ENCODE results near the gene SH2D7. TPM values are rescaled to one million over a fixed set of nuclear protein-coding genes. Genes with fewer than 3 reads are reported as not detected.

SH2D7 gene
- total RNA-seq, 1 donor from 2014 or later, result not detected

- TF ChIP-seq EZH2 (IDR thresholded peaks at IDR 0.05) (no peak), EZH2phosphoT487 (IDR thresholded peaks at IDR 0.05) (no peak)
- TF ChIP-seq, protein P1, sequence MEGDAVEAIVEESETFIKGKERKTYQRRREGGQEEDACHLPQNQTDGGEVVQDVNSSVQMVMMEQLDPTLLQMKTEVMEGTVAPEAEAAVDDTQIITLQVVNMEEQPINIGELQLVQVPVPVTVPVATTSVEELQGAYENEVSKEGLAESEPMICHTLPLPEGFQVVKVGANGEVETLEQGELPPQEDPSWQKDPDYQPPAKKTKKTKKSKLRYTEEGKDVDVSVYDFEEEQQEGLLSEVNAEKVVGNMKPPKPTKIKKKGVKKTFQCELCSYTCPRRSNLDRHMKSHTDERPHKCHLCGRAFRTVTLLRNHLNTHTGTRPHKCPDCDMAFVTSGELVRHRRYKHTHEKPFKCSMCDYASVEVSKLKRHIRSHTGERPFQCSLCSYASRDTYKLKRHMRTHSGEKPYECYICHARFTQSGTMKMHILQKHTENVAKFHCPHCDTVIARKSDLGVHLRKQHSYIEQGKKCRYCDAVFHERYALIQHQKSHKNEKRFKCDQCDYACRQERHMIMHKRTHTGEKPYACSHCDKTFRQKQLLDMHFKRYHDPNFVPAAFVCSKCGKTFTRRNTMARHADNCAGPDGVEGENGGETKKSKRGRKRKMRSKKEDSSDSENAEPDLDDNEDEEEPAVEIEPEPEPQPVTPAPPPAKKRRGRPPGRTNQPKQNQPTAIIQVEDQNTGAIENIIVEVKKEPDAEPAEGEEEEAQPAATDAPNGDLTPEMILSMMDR (IDR thresholded peaks at IDR 0.05), result no peak
- Histone ChIP-seq H3K4me3 (no peak overlapping the region), H3K9ac (no peak overlapping the region), H3F3A (ENCODE audit: low read depth) (no peaks in the 10 kb centered on the region), H3K27me3 (no peaks in the 10 kb centered on the region), H3K4me2 (no peak overlapping the region), H4K20me1 (ENCODE audit: low read depth) (no peaks in the 10 kb centered on the region), H3K36me3 (no peaks in the 10 kb centered on the region), H2AFZ (replicated peaks) (no peak overlapping the region), H3K4me1 (peaks cover 14% of the 10 kb centered on the region), H3K27ac (no peak overlapping the region), H3K9me3 (ENCODE audit: low read depth) (no peaks in the 10 kb centered on the region), H3K79me2 (ENCODE audit: low read depth) (no peaks in the 10 kb centered on the region)
- DNase-seq (ENCODE audit: low spot score), result no peak
- no peak overlapping the region for H3K4me3 Mint-ChIP-seq
- no peak overlapping the region for H3K27ac Mint-ChIP-seq
- H3K36me3 Mint-ChIP-seq, result peaks cover 4% of the 10 kb centered on the region
- H3K9me3 Mint-ChIP-seq, result no peaks in the 10 kb centered on the region
- no peaks in the 10 kb centered on the region for H3K27me3 Mint-ChIP-seq (ENCODE audit: insufficient read depth, low read depth)
- H3K4me1 Mint-ChIP-seq, result peaks cover 5% of the 10 kb centered on the region
Observed at GRCh38 chr15:78046796-78047341, 45.5 kb upstream of the SH2D7 start.

GRCh38 chr15:78047761-78048627 is 44.4 kb upstream of the SH2D7 start:
- DNase-seq (ENCODE audit: low spot score), result no peak

GRCh38 chr15:78048628-78048920 is 43.8 kb upstream of the SH2D7 start:
- H3K9ac ChIP-seq, result no peak overlapping the region
- H3K9me3 Mint-ChIP-seq, result no peaks in the 10 kb centered on the region
- H3K4me3 ChIP-seq, result no peak overlapping the region
- no peak overlapping the region for H3K4me3 Mint-ChIP-seq
- no peaks in the 10 kb centered on the region for H3F3A ChIP-seq (ENCODE audit: low read depth)
- no peaks in the 10 kb centered on the region for H3K79me2 ChIP-seq (ENCODE audit: low read depth)
- H3K36me3 Mint-ChIP-seq, result peaks cover 2% of the 10 kb centered on the region
- H3K4me2 ChIP-seq, result no peak overlapping the region
- no peaks in the 10 kb centered on the region for H3K27me3 ChIP-seq
- H3K27ac ChIP-seq, result no peak overlapping the region
- H3K9me3 ChIP-seq (ENCODE audit: low read depth), result no peaks in the 10 kb centered on the region
- H3K4me1 Mint-ChIP-seq, result peaks cover 5% of the 10 kb centered on the region
- H3K27ac Mint-ChIP-seq, result no peak overlapping the region
- H3K27me3 Mint-ChIP-seq (ENCODE audit: insufficient read depth, low read depth), result no peaks in the 10 kb centered on the region
- TF ChIP-seq EZH2phosphoT487 (IDR thresholded peaks at IDR 0.05) (no peak), EZH2 (IDR thresholded peaks at IDR 0.05) (no peak)
- TF ChIP-seq, protein P1 (IDR thresholded peaks at IDR 0.05), result no peak
- H4K20me1 ChIP-seq (ENCODE audit: low read depth), result no peaks in the 10 kb centered on the region
- H3K4me1 ChIP-seq, result peaks cover 14% of the 10 kb centered on the region
- no peak overlapping the region for H2AFZ ChIP-seq (replicated peaks)
- DNase-seq (ENCODE audit: low spot score), result no peak
- no peaks in the 10 kb centered on the region for H3K36me3 ChIP-seq

More at GRCh38 chr15:78047761-78048627, 44.4 kb upstream of the SH2D7 start:
- Histone ChIP-seq H3K27me3 (no peaks in the 10 kb centered on the region), H3K4me2 (no peak overlapping the region), H3K9me3 (ENCODE audit: low read depth) (no peaks in the 10 kb centered on the region), H3F3A (ENCODE audit: low read depth) (no peaks in the 10 kb centered on the region), H3K36me3 (no peaks in the 10 kb centered on the region), H3K79me2 (ENCODE audit: low read depth) (no peaks in the 10 kb centered on the region), H2AFZ (replicated peaks) (no peak overlapping the region), H3K27ac (no peak overlapping the region), H3K4me3 (no peak overlapping the region), H3K9ac (no peak overlapping the region), H4K20me1 (ENCODE audit: low read depth) (no peaks in the 10 kb centered on the region), H3K4me1 (peaks cover 14% of the 10 kb centered on the region)
- H3K27ac Mint-ChIP-seq, result no peak overlapping the region
- TF ChIP-seq, protein P1 (IDR thresholded peaks at IDR 0.05), result no peak
- TF ChIP-seq EZH2 (IDR thresholded peaks at IDR 0.05) (no peak), EZH2phosphoT487 (IDR thresholded peaks at IDR 0.05) (no peak)
- H3K4me3 Mint-ChIP-seq, result no peak overlapping the region
- H3K4me1 Mint-ChIP-seq, result peaks cover 5% of the 10 kb centered on the region
- H3K9me3 Mint-ChIP-seq, result no peaks in the 10 kb centered on the region
- H3K27me3 Mint-ChIP-seq (ENCODE audit: insufficient read depth, low read depth), result no peaks in the 10 kb centered on the region
- H3K36me3 Mint-ChIP-seq, result peaks cover 4% of the 10 kb centered on the region

Measured in neural progenitor cell (in vitro differentiated cells).